Nucleus accumbens (tissue), 56 donors: ENCODE results near the gene PMM2.

Experiments used
- DNase-seq, 56 donors: peaks; one replicate each; lab custom pipeline; 2025; lab: John Stamatoyannopoulos, UW

PMM2 gene

DNA sequence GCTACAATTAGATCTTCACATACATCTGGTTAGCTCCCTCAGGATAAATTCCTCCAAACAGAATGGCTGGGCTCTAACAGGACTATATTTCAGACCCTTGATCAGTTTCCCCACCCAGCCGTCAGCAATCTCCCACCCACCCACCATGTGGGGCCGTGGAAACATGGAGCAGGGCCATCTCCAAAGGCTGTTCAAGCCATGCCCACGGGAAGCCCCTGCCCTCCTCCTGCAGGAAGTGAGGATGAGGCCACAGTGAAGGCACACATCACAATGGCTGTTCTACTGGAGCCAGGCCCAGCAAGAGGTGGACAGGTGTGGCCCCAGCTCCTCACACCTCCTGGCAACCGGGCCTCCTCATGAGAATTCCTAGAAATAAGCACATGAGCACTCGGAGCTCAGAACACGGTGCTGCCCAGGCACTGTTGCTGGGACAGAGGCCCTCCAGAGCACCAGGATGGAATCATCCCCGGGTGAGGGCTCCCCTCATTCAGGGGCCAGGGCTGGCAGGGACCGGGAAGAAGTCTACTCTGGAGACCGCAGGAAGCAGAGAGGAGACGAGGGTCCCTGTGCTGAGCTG lies 84.5 kb downstream of the PMM2 start, which contains the start of gene LITAFD:
Gene LITAFD (plus strand): TSS at position 311 of the 577 bp plus-strand sequence. CDS start 2,005 bp downstream, outside the sequence.
- no peak for DNase-seq

DNA sequence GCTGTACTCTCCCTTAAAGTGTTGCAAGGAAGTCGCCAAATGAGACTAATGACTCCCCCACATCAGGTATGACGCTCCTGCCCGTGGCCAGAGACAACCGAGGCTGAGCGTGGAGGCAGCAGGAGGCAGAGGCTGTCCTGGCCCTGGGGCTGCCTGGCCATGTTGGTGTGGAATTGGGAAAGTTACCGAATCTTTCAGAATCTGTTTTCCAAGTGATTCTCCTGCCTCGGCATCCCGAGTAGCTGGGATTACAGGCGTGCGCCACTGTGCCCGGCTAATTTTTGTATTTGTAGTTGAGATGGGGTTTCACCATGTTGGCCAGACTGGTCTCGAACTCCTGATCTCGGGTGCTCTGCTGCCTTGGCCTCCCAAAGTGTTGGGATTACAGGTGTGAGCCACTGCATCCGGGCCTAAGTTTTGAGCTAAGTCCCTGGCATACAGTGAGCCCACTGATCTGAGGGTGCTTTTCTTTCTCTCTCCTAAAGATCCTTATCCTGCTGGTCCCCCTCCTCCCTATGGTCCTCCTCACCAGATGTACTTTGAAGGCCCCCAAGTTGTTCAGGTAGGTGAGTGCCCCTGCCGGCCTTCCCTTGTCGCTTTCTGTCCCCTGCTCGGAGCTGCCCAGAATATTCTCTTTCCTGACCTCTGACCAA lies 85.2 kb downstream of the PMM2 start:
- no peak for DNase-seq

DNA sequence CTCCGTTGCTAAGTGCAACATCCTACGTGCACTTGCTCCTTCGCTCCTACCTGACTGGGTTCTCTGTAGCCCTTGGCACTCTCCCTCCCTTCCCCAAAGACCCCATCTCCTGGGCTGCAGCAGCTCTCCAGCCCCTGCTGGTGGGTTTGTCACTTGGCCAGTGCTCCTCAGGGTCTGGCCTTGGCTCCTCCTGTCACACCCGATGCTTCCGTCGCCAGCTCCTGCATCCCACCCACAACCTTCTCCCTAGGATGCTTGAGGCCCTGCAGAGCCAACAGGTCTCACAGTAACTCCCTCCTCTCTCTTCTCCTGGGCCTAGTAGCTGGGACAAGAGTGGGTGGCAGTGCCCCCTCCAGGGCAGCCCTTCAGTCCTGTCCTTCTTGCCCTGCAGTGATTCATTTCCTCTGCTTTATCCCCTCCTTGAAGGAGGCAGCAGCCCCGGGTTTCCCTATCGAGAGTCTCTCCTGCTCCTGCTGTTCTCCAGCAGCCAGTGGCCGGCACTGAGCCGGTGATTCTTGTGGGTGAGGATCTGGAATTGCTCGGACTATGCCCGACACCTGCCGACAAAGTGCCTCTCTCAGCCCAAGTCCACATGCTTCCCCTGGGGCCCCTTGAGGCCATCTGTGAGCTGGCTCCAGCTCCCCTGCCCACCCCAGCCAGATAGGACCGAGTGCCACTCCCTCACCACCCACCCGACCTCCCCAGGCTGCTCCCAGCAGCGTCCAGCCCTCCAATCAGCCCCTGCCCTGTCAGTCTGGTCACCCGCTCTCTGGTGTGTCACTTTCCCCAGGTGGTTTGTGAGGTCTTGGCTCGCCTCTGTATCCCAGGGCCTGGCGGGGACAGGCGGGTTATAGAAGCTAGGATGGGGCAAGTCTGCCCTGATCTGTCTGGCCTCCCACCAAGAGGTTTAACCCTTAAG lies 88.3 kb downstream of the PMM2 start:
- DNase-seq = no peak

DNA sequence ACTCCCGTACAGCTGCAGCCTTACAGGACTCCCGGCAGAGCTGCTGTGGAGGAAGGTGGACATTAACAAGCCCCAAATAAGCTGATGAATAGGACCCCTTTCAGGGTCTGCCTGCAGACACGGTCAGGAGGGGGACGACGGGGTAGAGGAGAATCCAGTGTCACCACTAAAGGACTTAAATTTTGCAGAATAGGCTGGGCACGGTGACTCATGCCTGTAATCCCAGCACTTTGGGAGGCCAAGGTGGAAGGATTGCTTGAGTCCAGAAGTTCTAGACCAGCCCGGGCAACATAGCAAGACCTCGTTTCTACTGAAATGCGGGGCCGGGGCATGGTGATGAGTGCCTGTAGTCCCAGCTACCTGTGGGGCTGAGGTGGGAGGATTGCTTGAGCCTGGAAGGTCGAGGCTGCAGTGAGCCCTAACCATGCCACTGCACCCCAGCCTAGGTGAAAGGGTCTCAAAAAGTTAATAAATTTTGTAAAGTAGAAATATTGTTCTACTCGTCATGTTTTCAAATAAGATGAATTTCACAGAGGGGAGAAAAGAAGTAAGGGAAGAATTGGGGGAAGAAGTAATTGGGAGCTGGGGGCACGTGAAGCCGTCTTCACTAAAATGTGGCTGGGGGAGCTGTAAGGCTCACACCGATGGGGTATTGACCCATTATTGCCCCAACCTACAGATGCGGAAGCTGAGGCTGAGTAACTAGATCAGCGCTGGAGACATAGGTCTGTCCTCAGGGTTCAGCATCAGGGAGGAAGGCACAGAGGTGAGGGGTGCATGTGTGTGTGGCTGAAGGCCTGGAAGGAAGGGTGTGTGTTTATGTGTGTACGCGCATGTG lies 89.2 kb downstream of the PMM2 start:
- no peak for DNase-seq

DNA sequence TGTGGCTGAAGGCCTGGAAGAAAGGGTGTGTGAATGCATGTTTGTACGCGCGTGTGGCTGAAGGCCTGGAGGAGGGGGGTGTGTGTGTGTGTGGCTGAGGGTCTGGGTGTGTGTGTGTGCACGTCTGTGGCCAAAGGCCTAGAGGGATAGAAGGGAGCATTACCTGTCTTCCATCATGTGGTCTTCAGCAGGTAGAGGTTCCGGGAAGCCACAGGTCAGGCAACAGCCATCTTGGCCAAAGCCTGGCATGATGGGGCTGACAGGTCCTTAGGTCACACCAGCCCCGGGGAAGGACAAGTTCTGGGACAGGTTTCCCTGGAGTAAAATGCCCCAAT lies 89.8 kb downstream of the PMM2 start:
- no peak for DNase-seq

DNA sequence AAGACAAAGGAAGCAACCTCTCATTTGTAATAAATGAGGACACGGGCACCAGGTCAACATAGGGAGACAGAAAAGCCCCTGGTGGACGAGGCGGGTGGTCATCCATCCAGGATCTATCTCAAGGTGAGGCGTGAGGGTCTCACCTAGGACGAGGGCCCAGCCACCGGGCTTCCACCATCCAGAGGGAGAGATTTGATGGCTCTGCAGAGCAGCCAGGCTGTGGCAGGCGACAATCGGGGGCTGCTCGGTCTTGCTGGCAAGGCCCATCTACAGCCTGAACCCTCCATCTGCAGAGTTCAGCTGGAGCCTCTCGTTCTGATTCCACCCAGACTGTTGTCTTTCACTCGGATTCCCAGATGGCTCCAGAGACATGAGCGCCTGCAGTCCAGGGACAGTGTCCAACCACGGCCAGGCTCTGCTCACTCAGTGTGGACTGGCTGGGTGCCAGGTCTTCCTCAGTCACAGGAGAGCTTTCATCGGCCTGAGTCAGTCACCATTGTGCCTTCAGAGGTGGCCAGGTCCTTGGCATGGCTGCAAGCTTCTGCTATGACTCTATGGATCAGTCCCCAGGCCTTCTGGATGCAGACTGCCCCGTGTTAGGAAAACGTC lies 90.4 kb downstream of the PMM2 start:
- peak in 50 of 56 donors; percentile 7 to 95 (median 46) for DNase-seq

DNA sequence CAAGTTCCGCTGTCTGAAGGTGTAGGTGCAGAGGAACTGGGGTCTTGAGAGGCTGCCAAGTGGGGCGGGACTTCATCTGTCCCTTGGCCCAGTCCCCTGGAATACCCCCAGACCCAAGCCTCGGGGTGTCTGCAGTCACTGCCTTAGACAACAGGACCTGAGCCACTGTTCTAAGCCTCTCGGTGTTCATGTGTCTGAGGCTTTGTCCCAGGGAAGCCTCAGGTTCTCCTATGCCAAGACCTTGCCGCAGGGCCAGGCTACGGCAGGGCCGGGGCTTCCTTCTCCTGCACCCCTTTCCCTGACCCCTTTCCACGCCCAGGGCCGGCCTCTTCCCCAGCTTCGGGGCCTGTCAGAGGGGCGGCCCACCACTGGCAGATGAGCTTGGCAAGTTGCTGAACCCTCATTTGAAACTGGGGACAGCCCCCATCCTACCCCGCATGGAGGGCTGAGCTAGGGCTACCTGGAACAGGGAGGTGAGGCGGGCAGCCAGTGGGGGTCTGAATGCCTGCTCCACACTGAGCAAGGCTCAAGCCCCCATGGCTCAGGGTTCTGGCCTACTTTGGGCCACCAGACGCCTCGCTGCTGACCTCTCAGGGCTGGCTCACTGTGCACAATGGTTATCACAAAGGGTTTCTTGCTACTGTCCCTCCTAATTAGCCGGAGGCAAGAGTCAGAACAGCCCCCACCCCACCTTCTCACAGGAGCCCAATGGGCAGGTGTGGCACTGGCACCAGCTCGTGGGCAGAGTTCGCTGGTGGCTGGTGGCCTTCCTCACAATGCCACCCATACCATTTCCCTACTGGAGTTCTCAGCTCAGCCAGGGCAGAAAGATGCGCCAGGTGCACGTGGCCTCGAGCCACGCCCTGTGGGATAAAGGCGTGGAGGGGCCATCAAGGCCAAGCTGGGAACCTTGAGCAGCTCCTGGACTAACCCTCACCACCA lies 91.6 kb downstream of the PMM2 start:
- no peak for DNase-seq

DNA sequence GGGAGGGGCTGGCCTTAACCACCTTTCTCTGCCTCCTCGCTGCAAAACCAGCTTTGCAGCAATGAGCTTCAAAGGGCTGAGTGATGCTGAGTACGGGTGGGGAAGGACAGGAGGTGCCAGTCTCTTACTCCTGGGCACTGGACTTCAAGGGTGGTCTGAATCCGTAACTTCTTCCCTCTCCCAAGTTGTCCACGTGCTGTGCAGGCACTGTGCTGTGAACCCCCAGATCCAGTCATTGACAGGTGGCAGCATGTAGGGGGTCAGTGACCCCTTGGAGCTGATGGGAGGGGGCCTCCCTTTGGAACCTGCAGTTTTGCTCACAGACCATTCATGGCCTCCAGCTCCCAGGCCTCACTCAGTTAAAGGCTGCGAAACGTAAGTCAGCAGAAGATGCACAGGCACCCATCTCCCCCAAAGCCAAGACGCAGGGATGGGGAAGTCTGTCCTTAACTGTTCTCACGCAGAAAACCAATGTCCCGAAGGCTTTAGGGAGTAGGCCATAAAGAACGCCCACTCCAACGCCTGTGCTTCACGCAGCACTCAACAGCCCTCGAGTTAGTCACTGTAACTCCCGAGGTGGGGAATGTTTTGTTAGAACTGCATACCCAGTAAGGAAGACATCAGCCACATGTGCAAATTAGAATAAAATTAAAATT lies 92.4 kb downstream of the PMM2 start:
- peak in 1 of 56 donors; percentile 21 for DNase-seq

DNA sequence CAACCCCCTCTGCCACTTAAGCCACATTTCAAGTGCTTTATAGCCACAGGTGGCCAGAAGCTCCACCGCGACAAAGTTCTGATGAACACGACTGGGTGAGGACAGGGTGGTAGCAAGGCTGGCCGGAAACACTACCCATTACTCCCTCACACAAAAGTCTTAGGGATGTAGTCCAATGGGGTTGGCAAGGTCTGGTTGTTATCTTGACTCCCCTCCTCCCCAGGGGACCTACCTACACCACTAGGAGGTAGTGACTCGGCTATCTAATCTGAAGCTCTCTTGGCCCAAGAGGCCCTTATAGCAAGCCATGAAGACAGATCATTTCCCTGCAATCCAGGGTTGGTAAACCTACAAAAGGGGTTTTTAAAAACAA lies 92.9 kb downstream of the PMM2 start:
- DNase-seq = no peak

DNA sequence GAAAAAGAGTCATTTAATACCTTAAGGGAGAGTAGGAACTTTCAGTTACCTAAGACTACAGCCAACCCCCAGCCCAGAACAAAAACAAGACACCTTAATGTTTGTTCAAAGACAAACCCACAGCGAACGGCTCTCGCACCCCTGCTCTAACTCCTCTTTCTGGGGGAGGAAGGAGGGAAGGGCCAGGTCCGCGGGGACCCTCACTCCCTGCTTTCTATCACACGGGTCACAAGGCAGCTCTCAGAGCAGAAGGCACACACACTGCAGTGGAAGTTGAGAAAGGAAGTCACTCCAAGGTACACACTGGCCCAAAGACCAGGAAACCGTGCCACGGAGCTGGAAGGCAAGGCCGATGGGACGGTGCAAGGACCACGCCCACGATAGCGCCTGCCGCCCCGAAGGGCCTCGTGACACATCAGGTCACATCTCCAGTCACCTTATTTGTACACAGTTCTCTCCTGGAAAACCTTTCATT lies 94.5 kb downstream of the PMM2 start:
- DNase-seq = no peak

DNA sequence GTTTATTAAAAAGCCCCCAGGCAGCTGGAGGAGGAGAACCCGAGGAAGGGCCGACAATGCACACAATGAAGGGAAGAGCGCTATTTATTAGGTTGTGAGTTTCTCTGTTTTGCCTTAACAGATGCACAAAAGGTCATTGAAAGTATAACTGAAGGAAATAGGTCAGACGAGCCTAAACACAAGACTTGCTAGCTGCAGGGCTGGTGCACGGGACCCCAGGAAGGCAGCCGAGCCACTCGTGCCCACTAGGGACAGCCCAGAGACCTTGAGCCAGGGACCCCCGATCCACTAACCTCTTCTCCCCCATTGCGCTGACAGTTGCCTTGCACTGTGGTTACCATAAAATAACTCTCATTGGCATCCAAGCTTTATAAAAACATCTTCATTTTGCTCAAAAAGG lies 95.8 kb downstream of the PMM2 start:
- no peak for DNase-seq

DNA sequence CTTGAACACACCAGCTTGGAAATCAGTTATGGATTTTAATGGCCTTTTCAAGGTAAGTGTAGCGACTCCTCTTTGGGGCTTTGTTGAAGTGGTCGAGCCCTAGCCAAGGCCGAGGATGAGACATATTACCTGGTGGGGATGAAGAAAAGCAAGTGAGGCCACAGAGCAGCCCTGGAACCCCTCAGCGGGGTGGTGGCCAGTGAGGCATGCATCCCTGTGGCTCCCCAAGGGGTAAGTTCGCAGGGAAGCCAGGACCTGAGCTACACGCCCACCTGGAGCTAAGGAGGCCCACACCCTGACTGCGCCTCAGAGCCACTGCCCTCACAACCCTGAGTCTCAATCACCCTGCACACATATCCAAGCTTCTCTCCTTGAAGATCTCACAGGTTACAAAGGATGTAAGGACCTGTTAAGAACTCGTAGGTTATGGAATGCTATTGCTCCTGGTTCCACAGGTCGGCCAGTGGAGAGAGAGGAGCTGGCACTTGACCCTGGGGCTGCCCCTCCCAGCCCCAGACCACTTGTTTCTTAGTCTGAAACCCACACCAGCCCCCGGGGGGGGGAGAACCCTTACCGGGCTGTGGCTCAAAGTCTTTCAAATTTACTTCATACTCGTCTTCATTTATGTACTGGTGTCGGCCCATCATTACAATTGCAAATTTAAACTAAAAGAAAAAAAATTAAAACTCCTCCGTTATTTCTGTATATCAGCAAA lies 96.5 kb downstream of the PMM2 start:
- no peak for DNase-seq

DNA sequence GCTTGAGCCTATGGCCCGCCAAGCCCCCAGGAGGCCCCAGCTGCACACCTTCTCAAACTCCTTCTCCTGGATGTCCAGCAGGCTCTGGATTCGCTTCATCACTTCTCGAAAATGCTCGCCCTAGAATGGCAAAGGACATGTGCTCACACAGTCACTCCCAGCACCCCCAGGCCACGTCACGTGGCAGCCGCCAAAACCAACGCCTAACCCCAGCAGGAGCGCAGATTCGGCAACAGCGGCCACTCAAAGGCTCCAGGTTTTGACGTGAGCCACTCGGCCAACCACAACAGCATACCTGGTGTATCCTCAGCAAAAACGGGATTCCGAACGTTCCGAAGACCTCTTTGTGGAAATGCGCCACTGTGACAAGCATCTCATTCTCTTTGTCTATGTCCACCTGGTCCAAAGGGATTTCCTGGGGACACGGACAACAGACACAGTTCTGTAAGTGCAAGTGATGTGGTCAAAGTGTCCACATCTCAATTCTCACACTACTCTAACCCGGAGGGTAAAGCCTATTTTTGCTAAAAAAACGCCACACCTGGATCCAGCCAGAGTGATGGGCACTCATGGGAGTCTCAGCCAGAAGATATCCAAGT lies 97.2 kb downstream of the PMM2 start:
- no peak for DNase-seq

DNA sequence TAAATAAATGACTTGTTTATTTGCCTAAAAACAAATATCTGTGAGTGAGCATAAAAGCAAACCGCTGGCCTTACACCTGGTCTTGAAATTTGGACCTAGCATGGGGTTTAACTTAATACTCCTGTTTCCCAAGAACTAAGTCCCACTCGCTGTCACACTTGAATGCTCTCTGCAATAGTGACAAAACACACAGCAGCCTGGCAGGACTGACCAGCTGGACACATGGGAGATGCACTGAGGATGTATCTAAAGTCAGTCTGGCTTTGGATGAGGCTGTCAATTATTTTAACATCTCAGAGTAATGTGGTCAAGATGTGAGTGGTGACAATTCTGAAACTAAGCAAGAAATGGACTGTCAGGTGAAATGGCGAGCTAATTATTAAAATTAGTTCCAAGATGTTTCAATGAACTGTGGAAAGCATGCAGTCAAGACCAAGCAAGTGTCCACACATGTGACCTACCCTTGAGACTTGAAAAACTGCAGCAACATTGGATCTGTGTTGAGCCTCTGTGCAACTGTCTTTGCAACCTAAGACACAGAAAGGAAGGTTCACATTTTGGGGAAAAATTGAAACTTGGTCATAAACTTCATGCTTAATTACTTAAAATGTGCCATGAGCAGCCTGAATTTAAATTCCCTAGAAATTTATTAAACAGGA lies 101.2 kb downstream of the PMM2 start:
- DNase-seq = no peak
